Left hindlimb (tissue), 1 donor: Measurements from ENCODE around the gene SHF.
"Not testable (repeated sequence)": the region's sequence is repeated elsewhere in the genome, so short reads cannot be mapped to it uniquely, and the experiment has no call there.

Experiments
- DNase-seq: peaks from one replicate; pipeline ENCODE4 v3.0.0-alpha.2; 2018

The SHF gene

GRCh38 chr15:45146405-45146804, 41.4 kb downstream of the SHF start:
- DNase-seq, result no peak

- no peak for DNase-seq
These were observed 43.0 kb downstream of the SHF start for GRCh38 chr15:45144775-45145174.

DNA sequence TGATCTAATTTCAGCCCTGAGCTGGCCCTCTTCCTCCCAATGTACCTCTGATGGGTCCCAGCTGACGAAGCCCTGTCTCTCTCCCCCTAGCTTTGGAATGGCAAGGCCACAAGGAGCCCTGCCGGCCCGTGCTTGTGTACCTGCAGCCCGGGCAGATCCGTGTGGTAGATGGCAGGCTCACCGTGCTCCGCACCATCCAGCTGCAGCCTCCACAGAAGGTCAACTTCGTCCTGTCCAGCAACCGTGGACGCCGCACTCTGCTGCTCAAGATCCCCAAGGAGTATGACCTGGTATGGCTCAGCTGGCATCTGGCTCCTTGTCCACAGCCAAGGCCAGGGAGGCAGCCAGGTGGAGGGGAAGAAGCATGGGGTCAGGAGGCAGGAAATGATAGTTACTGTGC, 43.8 kb downstream of the SHF start:
- DNase-seq, result no peak

GRCh38 chr15:45143056-45143455, 44.7 kb downstream of the SHF start:
- DNase-seq, result no peak

- DNase-seq, result no peak
These were observed 46.4 kb downstream of the SHF start for GRCh38 chr15:45141386-45141785.

DNA sequence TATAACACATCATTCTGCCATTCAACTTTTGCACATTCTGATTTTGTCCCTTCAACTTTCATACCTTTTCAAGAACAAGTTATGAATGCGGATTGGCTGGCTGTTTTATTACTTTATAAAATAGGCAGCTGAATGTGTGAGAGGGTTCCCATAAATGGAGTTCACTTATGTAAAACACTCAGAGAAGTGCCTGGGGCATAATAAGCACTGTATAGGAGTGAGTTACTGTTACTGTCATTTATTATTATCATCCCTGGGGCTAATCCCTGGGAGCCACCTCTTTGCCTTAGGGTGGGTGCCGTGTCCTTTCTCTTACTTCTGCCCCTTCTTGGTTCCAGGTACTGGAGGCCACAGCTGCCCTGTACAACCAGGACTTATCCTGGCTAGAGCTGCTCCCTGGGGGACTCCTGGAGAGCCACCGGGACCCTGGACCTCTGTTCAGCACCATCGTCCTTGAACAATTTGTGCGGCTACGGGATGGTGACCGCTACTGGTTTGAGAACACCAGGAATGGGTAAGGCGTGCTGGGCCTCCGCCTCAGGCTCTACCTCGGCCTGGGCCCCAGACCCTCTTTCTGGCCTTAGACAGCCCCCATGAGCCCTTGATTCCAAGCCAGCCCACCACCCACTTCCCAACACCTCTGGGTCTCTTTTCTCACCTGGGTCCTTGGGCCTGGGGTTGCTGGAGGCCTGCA, 47.1 kb downstream of the SHF start:
- no peak for DNase-seq

GRCh38 chr15:45139770-45140169, 48.0 kb downstream of the SHF start:
- no peak for DNase-seq

GRCh38 chr15:45138814-45139765, 48.7 kb downstream of the SHF start:
- no peak for DNase-seq

DNA sequence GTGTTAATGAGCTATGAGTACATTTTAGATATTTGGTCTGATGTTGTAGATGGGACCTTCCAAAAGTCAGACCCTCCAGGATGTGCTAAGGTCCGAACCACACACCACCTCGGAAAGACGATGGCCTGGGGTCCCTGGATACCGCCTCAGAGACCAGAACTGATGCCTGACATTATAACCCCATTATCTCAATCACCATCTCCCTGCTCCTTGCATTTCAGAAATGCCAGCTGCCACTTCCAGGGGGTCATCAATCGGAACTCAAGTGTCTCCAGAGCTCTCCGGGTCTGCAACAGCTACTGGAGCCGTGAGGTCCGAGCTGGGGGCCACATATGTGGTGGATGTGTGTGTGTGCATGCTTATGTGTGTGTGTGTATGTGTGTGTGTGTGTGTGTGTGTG, 50.1 kb downstream of the SHF start:
- DNase-seq, result no peak

DNA sequence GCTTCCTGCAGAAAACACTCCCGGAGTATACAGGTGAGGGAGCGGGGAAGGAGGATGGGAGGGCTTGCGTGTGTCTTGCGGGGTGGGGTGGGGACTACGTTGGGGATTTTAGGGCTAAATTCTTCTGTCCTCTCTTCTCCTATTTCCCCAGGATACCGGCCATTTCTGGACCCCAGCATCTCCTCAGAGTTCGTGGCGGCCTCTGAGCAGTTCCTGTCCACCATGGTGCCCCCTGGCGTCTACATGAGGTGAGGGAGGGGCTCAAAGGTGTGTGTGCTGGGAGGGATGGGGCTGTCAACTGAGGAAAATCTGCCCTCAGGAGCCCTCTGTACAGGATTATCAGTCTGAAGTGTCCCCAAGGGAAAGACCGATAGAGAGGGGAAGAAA, 51.4 kb downstream of the SHF start:
- no peak for DNase-seq

DNA sequence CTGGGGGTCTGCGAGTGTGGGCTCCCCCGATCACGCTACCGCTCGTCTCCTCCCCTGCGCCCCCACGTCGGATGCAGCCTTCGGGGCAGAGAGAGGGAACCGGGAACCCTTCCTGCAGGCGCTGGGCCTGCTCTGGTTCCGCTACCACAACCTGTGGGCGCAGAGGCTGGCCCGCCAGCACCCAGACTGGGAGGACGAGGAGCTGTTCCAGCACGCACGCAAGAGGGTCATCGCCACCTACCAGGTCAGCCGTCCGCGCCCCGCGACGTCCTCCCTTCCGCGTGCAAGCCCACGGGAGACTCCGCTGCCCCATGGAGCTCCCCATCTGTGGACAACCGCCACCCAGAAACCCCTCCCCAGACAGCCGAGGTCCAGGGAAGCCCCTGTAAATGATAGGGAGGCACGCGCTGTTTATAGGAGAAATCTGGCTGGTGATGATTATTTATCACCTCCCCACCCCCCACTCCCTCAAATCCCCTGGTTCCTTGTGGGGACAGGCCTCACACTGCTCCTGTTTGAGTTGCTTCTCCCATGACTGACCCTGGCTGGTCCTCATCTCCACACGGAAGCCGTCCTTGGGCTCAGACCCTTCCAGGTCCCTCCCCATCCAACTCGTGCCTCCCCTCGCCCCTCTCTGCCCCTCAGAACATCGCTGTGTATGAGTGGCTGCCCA, 51.9 kb downstream of the SHF start:
- DNase-seq, result not testable (repeated sequence)

DNA sequence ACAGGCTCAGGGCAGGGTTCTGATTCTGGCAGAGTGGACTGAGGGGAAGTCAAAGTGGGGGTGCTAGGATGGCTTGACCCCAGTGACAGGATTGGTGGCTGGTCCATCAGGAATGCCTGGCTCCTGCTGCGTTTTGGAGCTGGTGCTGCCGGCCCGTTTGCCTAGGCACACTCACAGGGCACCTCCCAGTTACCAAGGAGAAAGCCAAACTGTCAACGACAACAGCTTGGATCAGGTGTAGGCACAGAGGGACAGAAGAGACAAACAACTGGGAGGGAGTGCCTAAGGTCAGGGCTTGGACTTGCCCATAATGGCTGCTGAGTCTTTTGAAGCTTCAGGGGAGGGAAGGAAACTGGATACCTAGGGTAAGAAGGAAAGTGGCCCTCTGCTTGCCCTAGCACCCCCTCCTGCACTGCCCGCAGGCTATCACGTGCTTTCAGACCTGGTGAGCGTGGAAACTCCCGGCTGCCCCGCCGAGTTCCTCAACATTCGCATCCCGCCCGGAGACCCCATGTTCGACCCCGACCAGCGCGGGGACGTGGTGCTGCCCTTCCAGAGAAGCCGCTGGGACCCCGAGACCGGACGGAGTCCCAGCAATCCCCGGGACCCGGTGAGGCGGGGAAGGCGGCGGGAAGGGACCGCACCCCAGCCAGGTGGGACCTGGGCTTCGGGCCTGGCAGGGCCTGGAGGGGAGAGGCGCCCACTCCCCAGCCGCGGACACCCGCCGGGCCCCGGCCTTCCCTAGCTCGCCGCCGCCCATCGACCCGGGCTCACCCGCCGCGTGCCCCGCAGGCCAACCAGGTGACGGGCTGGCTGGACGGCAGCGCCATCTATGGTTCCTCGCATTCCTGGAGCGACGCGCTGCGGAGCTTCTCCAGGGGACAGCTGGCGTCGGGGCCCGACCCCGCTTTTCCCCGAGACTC, 52.8 kb downstream of the SHF start:
- no peak for DNase-seq

- no peak for DNase-seq
These were observed 53.7 kb downstream of the SHF start for GRCh38 chr15:45134046-45134445.

GRCh38 chr15:45133561-45133920, 54.2 kb downstream of the SHF start:
- DNase-seq, result no peak

DNA sequence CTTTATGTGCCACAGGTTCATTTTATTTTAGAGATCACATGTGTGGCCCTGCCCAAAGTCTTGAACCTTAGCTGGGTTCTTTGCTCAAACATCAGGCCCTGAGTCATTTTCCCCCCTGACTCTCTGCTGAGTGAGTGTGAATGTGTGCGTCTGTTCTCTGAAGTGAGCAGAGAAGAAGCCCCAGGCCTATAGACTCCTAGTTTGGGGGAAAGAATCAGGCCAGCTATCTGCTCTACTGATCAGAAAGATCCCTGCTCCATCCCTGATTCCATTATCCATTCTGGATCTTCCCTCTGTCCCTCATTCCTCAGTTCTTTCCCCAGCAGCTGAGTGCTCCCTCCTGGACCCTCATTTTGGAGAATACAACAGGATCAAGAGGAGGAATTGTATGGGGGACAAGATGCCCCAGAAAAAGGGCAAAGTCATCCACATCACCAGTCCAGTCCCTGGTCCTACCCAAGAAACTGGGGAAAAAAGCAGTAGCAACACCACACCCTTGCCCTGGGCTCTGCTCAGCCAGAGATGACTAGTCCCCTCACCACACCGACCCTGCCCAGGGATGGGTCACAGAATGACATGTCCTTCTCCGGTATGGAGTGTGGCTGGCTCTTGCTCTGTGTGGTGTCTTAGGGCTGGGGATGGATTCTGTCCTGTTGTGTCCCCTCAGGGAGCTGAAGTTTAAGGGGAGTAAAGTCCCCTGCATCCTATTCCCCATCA, 54.8 kb downstream of the SHF start:
- DNase-seq, result no peak

GRCh38 chr15:45131510-45131909, 56.3 kb downstream of the SHF start:
- DNase-seq, result no peak

- DNase-seq, result no peak
These were observed 57.3 kb downstream of the SHF start for GRCh38 chr15:45130291-45131000.

DNA sequence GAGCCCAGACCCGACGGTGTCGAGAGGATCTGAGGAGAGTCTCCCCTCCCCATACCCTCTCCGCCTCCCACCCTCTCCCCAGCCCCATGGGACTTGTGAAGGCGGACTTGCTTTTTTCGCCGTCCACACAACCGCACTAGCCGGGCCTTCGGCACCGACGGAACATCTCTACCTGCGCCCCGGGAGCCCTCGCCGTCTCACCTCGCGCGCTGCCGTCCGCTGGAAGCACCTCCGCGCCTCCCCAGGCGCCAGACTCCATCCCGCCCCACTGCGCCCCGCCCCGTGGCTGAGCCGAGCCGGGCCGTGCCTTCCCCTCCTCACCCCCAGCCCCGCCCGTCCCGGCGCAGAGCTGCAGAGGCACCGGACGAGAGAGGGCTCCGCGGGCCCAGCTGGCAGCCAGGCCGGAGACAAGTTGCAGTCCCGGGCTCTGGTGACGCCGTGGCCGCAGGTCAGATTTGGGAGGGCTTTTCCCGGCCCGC, 58.1 kb downstream of the SHF start, which contains the start of the genes DUOX1 and DUOXA1:
DUOX1 (plus strand) TSS at position 344 of the 479 bp plus-strand sequence. CDS start 1,973 bp downstream, outside the sequence.
DUOXA1 (minus strand) TSS at position 229 of the 479 bp plus-strand sequence. CDS start 6,865 bp downstream, outside the sequence.
- DNase-seq, result no peak

DNA sequence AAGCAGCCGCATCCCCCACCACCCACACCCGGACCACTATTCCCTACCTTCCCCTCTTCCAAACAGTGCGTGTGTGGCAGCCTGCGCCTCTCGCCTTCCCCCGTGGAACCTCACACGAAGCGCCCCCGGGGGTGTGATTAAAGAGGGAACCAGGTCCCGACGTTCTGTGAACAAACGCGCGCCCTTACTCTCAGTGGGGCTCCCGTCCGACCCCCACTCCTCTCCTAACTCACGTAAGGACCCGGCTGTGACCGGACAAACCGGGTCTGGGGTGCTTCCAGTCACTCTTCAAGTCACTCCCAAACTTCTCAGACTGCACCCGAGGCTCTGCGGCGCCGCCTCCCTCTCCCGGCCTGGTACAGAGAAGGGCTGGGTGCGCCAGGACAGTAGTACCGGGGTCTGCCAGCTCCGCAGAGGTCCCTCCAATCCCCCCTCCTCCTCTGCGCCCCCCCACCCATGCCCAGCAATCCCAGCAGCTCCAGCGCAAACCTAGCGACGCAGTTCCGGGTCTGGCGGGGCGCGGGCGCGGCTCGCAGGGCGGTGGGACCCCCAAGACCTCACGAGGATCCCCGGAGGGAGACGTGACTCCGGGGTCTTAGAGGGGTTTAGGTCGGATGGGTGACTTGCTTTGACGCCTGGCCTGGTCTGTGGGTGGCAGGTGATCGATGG, 58.7 kb downstream of the SHF start:
- DNase-seq, result no peak

- no peak for DNase-seq
These were observed 61.1 kb downstream of the SHF start for GRCh38 chr15:45126535-45127158.
